ENCODE results near the gene RHBDD3.

Gene RHBDD3

GRCh38 chr22:29267858-29268510 lies at the start of gene RHBDD3, which contains the start of gene EWSR1:
RHBDD3 (minus strand) TSS chr22:29267981; CDS start chr22:29265626, 2,355 bp downstream.
EWSR1 (plus strand) TSS chr22:29268268; CDS start chr22:29268337, 69 bp downstream.
- peak; percentile 96 for DNase-seq (ENCODE audit: low spot score)

- DNase-seq (ENCODE audit: low spot score), result no peak
These were observed 48.5 kb upstream of the RHBDD3 start for GRCh38 chr22:29316141-29316828.

DNA sequence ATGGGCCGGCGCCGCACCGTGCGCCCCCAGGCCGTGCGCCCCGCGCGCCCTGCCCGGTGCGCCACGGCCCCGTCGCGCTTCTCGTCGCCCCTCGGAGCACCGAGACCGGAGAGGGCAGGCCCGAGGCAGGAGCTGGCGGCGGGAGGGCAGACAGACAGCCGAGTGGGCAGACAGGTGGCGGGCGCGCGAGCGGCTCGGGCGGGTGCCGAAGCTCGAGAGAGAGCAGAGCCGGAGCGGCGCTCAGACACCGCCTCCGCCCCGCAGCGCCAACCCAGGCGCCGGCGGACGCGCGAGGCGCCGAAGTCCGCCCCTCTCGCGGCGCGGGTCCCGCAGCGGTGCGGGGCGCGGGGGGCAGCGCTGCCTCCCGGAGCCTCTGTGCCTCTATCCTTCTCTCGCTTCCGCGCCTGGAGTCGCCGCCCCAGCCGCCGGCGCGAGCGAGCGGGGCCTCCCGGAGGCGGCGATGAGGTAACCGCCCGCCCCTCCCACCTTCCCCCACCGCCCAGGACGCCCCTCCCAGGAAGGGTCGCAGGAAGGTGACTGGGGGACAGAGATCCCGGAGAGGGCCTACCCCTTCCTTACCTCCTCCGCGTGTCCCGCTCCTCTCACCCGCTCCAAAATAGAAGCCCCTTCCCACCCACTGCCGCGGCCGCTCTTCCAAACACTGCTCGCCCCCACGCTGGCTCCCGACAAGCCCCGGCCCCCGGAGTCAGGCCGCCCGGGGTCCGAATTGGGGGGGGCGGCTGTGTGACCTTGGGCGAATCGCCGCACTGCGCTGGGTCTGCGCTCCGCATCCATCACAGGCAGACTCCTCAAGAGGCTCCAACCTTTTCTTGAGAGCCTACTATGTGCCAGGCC lies 47.7 kb upstream of the RHBDD3 start, which contains the start of gene RASL10A:
Gene RASL10A, minus strand, starts transcription at position 412 of the 855 bp plus-strand sequence. CDS start 451 bp downstream, outside the sequence.
- DNase-seq (ENCODE audit: low spot score), result no peak

GRCh38 chr22:29314537-29315285 lies 46.9 kb upstream of the RHBDD3 start:
- no peak for DNase-seq (ENCODE audit: low spot score)

- DNase-seq (ENCODE audit: low spot score), result no peak
These were observed 46.0 kb upstream of the RHBDD3 start for GRCh38 chr22:29313576-29314466.

GRCh38 chr22:29313126-29313575 lies 45.4 kb upstream of the RHBDD3 start:
- peak; percentile 28 for DNase-seq (ENCODE audit: low spot score)

GRCh38 chr22:29312218-29313125 lies 44.7 kb upstream of the RHBDD3 start:
- DNase-seq (ENCODE audit: low spot score), result no peak

GRCh38 chr22:29311464-29312217 lies 43.9 kb upstream of the RHBDD3 start:
- DNase-seq (ENCODE audit: low spot score), result no peak

- DNase-seq (ENCODE audit: low spot score), result peak; percentile 55
These were observed 43.1 kb upstream of the RHBDD3 start for GRCh38 chr22:29310863-29311339.

DNA sequence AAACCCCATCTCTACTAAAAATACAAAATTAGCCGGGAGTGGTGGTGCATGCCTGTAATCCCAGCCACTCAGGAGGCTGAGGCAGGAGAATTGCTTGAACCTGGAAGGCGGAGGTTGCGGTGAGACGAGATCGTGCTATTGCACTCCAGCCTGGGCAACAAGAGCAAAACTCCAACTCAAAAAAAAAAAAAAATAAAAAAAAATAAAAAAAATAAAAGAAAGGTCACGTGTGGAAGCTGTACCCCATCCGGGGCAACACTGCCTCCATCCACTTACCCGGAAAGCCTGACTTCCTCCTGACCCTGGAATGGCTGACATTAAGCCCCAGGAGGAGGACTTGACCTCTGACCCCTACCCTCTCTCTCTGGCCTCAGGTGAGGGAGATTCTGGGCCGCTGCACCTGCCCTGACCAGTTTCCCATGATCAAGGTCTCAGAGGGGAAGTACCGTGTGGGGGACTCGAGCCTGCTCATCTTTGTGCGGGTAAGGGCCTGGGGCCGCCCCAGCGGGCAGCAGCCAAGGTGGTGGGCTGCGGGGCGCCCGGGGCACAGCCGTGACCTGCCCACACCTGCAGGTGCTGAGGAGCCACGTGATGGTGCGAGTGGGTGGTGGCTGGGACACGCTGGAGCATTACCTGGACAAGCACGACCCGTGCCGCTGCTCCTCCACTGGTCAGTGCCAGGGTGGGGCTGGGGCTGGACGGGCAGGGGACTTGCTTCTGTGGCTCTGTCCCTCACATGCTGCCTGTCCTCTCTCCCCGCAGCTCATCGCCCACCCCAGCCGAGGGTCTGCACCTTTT lies 42.5 kb upstream of the RHBDD3 start:
- DNase-seq (ENCODE audit: low spot score), result no peak

DNA sequence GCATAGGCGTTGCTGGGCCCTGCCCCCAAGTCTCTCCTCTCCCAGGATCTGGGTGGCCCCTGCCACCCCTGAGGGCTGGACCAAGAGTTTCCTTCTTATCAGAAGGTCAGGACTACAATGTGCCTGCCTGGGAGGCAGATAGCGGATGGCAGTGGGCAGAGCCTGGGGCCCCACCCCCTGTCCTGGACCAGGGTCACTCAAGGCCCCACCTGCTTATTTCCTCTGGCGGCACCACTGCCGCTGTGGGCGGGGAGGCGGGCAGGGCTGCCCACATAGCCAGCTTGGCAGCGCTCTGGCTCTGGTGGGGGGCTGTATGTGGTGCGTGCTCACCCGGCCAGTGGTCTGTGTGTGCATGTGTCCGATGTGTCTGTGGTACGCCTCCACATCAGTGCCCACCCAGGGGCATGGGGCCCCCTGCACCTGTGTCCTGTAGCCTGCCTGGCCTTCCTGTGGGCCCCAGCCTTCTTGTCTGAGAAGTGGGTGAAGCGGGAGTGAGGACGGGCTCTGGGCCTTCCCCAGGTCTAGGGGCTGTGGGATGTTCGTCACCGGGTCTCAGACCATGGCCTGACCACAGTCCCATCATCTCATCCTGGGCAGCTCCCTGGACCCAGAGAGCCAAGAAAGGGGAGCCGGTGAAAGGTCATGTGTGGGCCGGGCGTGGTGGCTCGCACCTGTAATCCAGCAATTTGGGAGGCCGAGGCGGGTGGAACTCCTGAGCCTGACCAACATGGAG lies 41.7 kb upstream of the RHBDD3 start:
- DNase-seq (ENCODE audit: low spot score), result no peak

DNA sequence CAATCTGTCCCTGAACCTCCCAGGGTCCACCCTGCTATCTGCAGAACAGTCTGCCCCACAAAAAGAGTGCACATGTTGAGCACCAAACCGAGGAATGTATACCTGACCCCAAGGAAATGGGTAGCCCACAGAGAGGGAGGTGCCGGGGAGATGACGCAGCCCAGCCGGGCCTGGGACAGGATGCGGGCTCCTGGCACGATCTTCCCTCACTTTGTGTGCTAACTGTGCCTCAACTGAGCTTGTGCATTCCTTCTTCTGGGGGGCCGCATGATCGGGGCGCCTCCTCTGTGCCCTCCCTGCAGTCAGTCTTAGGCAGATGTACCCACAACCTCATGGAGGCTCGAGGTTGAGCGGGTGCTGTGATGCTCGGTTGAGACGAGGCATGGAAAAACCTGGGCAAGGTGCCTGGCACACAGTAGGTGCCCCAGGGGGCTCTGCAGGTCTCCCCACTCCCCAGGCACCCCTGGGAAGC lies 41.0 kb upstream of the RHBDD3 start:
- DNase-seq (ENCODE audit: low spot score), result peak; percentile 42

DNA sequence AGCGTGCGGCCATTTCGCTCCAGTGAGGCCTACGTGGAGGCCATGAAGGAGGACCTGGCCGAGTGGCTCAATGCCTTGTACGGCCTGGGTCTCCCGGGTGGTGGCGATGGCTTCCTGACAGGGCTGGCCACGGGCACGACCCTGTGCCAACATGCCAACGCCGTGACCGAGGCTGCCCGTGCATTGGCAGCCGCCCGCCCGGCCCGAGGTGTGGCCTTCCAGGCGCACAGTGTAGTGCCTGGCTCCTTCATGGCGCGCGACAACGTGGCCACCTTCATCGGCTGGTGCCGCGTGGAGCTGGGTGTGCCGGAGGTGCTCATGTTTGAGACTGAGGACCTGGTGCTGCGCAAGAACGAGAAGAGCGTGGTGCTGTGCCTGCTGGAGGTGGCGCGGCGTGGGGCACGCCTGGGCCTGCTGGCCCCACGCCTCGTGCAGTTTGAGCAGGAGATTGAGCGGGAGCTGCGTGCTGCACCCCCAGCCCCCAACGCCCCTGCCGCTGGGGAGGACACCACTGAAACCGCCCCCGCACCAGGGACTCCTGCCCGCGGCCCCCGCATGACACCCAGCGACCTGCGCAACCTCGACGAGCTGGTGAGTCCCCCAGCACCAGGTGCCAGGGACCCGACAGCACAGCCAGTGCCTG lies 40.5 kb upstream of the RHBDD3 start:
- DNase-seq (ENCODE audit: low spot score), result no peak

GRCh38 chr22:29307596-29308147 lies 39.9 kb upstream of the RHBDD3 start:
- no peak for DNase-seq (ENCODE audit: low spot score)

DNA sequence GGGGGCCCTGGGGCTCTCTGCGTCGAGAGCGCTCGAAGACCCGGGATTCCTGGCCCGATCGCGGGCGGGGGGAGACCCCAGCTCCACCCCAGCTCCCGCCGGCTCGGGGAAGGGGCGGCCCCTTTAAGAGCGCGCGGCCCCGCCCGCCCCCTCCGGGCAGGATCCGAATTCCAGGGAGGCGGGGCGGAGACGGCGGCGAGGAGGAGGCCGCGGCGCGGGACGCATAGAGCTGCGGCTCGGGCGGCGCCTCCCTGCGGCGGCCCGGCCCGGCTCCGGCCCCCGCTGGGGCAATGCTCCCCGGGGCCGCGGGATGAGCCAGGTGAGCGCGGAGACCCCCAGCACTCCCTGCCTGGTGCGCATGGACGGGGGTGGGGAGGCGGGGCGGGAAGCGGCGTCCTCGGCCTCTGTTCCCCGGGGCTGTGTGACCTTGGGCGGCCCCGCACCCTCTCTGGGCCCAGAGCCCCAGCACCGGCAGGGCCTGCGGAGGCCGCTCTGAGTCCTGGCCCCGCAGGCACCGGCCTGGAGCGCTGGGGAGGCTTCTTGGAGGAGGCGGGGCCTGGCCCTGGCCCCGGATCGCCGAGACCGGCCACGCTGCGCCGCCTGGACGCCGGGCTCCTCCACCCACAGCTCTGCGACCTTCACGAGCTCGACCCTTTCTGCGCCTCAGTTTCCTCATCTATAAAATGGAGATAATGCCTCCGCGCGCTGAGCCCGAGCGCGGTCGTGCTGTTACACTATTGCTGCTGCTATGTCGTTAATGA lies 39.2 kb upstream of the RHBDD3 start:
- DNase-seq (ENCODE audit: low spot score), result no peak
